Progenitor cell of endocrine pancreas (in vitro differentiated cells): ENCODE measurements around the gene LRRC25. TPM values are rescaled to one million over a fixed set of nuclear protein-coding genes. Genes with fewer than 3 reads are reported as not detected.

Experiments used
- DNase-seq: peaks from one replicate; pipeline ENCODE4 v3.0.0; 2021; ENCODE audit warnings: low spot score; ENCODE audit not compliant: unreplicated experiment
- H3K27ac Mint-ChIP-seq: 2 replicates; pipeline ENCODE4 v1.8.0; 2021; ENCODE audit warnings: mild to moderate bottlenecking, moderate library complexity, mixed read lengths
- H3K27me3 Mint-ChIP-seq: 2 replicates; pipeline ENCODE4 v1.8.0; 2021; ENCODE audit warnings: mixed read lengths
- H3K36me3 Mint-ChIP-seq: 2 replicates; pipeline ENCODE4 v1.8.0; 2022; ENCODE audit warnings: mixed read lengths; ENCODE audit not compliant: insufficient read depth
- H3K4me1 Mint-ChIP-seq: 2 replicates; pipeline ENCODE4 v1.8.0; 2021; ENCODE audit warnings: low read depth, mixed read lengths
- H3K4me3 Mint-ChIP-seq: 2 replicates; pipeline ENCODE4 v1.8.0; 2021; ENCODE audit warnings: low read depth, mild to moderate bottlenecking, moderate library complexity, mixed read lengths
- H3K9me3 Mint-ChIP-seq: 2 replicates; pipeline ENCODE4 v1.8.0; 2021; ENCODE audit warnings: low read depth, mixed read lengths
- CTCF ChIP-seq: fragments of 200-600 bp; sonication (generic); IDR thresholded peaks from one replicate; pipeline ENCODE4 v1.5.0; 2021; ENCODE audit warnings: antibody characterized with exemption, mild to moderate bottlenecking; ENCODE audit not compliant: unreplicated experiment
- total RNA-seq: library from RNA; stranded (reverse); gene quantifications from 2 replicates; pipeline ENCODE4 v1.2.1, GENCODE V29; 2021

LRRC25 gene
- total RNA-seq, 1 donor from 2014 or later = not detected

GRCh38 chr19:18420930-18421329 is 23.5 kb upstream of the LRRC25 start:
- Mint-ChIP-seq H3K27me3 (peaks cover 46% of the 10 kb centered on the region), H3K4me1 (peaks cover 10% of the 10 kb centered on the region), H3K4me3 (peak overlapping the region; percentile 69), H3K36me3 (no peaks in the 10 kb centered on the region), H3K27ac (no peak overlapping the region), H3K9me3 (no peaks in the 10 kb centered on the region)
- TF ChIP-seq CTCF = no peak
- DNase-seq = no peak

DNA sequence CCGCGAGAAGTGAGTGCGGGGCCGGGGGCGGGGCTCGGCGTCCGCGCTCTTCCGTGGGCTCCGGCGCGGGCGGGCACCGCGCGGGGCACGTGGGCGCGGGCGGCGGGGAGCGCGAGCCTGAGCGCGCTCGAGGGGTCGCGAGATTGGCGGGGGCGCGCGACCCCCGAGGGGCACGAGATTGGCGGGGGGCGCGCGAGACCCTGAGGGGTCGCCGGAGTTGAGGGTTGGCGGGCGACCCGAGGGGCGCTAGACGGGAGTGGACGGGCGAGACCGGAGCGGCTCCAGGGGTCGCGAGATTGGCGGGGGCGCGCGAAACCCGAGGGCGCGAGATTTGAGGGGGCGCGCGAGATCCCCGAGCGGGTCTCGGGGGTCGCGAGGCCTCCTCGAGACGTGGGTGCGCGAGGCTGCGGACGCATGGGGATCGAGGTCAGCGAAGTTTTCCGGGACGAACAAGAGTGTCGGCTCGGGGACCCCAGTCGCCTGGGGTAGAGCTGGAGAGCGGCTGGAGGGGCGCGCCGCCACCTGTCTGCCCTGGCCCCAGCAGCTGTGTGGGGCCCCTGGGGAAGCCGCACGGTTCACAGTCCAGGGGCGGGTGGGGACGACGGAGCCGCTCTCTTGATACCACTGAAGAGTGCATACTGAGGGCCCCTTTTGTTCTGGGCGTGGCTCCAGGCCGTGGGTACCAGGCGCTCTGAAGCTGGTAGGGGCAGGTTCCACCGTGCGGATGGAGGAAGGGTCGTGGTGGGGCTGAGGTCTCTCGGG is 22.5 kb upstream of the LRRC25 start:
- no peaks in the 10 kb centered on the region for H3K36me3 Mint-ChIP-seq
- peak; percentile 16 for TF ChIP-seq CTCF
- peak; percentile 20 for DNase-seq
- peak overlapping the region; percentile 88 for H3K27ac Mint-ChIP-seq
- H3K9me3 Mint-ChIP-seq = no peaks in the 10 kb centered on the region
- peaks cover 12% of the 10 kb centered on the region for H3K4me1 Mint-ChIP-seq
- H3K27me3 Mint-ChIP-seq = peaks cover 49% of the 10 kb centered on the region
- peak overlapping the region; percentile 69 for H3K4me3 Mint-ChIP-seq

GRCh38 chr19:18419195-18419698 is 21.8 kb upstream of the LRRC25 start, which contains the start of gene SSBP4:
Gene SSBP4, plus strand, starts transcription at chr19:18419398. Its CDS starts 251 bp downstream, at chr19:18419649.
- TF ChIP-seq CTCF = peak; percentile 63
- peak within 1 kb of the TSS; percentile 89 for H3K27ac Mint-ChIP-seq
- H3K36me3 Mint-ChIP-seq = no peaks in the 10 kb centered on the region
- peak; percentile 73 for DNase-seq
- H3K27me3 Mint-ChIP-seq = peaks cover 52% of the 10 kb centered on the region
- H3K4me1 Mint-ChIP-seq = peaks cover 16% of the 10 kb centered on the region
- H3K4me3 Mint-ChIP-seq = peak within 1 kb of the TSS; percentile 69
- no peaks in the 10 kb centered on the region for H3K9me3 Mint-ChIP-seq

GRCh38 chr19:18418483-18419194 is 21.2 kb upstream of the LRRC25 start:
- Mint-ChIP-seq H3K27ac (peak overlapping the region; percentile 89), H3K36me3 (no peaks in the 10 kb centered on the region), H3K4me3 (peak overlapping the region; percentile 69), H3K9me3 (no peaks in the 10 kb centered on the region), H3K4me1 (peaks cover 18% of the 10 kb centered on the region), H3K27me3 (peaks cover 52% of the 10 kb centered on the region)
- TF ChIP-seq CTCF = no peak
- DNase-seq = peak; percentile 17

GRCh38 chr19:18418029-18418482 is 20.6 kb upstream of the LRRC25 start:
- H3K27ac Mint-ChIP-seq = no peak overlapping the region
- H3K4me1 Mint-ChIP-seq = peaks cover 18% of the 10 kb centered on the region
- no peaks in the 10 kb centered on the region for H3K36me3 Mint-ChIP-seq
- TF ChIP-seq CTCF = no peak
- peak; percentile 8 for DNase-seq
- peak overlapping the region; percentile 59 for H3K4me3 Mint-ChIP-seq
- peaks cover 50% of the 10 kb centered on the region for H3K27me3 Mint-ChIP-seq
- no peaks in the 10 kb centered on the region for H3K9me3 Mint-ChIP-seq
